GM19035 (cell line): ENCODE data around the gene AP1S2.

ENCODE experiments used
- ATAC-seq: cut with Tn5 transposase; IDR thresholded peaks from one replicate; pipeline ENCODE4 v1.9.1; 2021; ENCODE audit not compliant: unreplicated experiment

Gene AP1S2

GRCh38 chrX:15812192-15812938 is 42.2 kb downstream of the AP1S2 start:
- ATAC-seq = no peak

DNA sequence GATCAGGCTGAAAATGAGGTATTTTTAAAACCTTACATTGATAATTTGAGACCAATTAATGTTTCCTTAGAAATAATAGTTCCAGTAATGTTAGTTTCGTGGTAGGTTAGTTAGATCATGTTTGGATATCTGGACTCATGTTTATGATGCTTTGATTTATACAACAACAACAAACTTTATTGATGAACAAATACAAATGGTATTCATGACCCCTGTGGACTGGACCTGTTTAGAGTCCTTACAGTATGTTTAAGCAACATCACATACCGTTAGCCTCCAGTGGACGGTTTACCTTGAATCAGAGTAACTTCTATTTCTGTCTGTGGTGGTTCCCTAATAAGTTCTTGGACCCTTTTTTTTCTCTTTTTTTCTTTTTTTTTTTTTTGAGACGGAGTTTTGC is 46.4 kb downstream of the AP1S2 start:
- ATAC-seq = no peak

- ATAC-seq = no peak
Observed at GRCh38 chrX:15804563-15804962, 50.0 kb downstream of the AP1S2 start.

DNA sequence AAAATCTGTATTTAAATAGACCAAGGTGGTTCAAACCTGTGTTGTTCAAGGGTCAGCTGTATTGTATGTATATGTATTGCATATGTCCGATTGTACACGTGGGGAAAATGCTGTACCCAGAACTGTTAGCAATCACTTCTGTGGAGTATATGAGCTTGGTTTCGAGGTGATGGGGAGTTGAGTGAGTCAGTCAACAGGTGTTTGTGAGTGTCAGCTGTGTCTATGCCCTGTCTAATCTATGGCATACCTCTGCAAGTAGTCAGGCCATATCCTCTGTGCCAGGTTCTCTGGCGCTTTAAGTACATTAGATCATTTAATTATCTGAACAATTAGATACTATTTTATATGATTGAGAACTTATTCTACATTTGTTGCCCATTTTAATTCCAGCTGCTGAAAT is 56.9 kb downstream of the AP1S2 start:
- ATAC-seq = no peak

- peak; percentile 31 for ATAC-seq
Observed at GRCh38 chrX:15790769-15791290, 63.8 kb downstream of the AP1S2 start.

GRCh38 chrX:15789979-15790768 is 64.4 kb downstream of the AP1S2 start, which contains the start of gene ZRSR2:
Gene ZRSR2 (plus strand): TSS chrX:15790484. CDS start chrX:15790496, 12 bp downstream.
- ATAC-seq = peak; percentile 92

DNA sequence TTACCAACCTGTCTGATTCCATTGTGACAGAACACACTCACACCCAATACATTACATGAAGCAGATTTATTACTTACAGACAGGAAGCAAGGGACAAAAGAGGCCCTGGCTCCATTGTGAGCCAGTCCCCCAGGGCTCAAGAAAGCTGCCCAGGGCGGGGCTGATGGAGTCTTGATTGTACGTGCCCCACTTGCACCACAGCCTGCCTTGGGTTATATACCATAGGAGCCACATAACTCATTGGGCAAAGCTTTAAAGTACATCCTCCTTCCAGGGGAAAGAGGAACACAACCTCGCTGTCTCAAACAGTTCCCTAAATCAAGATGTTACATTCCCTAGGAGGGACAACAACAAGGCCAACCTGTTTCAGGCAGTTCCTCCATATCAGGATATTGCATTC is 67.7 kb downstream of the AP1S2 start:
- ATAC-seq = no peak

- ATAC-seq = no peak
Observed at GRCh38 chrX:15785176-15785750, 69.3 kb downstream of the AP1S2 start.

DNA sequence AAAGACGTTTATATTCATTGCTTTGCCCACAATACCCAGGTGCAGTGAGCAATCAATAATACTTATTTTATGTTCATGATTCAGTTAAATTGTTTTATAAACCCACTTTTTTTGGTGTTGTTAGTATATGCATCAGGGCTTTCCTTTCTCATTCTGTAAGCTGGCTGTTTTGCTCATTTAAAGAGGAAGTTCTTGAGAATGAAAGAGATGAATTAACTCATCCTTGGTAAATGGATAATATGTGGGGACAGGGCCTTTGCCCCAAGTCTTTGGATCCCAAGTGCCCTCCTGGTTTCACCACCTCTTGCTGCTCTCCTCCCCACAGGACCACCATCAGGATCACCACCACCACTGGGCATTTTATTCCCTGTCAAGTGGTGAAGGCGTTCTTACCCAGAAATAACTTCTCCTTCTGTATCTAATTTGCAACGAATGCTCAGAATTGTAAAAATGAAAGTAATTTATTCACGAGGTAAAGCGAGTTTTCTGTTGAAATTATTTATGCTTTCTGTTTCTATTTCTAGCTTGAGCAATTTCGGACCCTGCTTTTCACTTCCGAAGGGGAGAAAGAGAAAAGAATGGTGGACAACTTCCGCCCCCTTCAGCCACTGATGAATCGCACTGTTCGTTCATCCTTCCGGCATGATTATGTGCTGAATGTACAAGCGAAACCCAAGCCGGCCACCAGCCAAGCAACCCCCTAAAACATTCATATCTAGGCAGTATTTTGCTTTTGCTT is 72.5 kb downstream of the AP1S2 start:
- ATAC-seq = peak; percentile 95
